SJSA1 (cell line): ENCODE data around the gene MYO1A. TPM values are rescaled to one million over a fixed set of nuclear protein-coding genes. Genes with fewer than 3 reads are reported as not detected.
"Not testable (repeated sequence)": the region's sequence is repeated elsewhere in the genome, so short reads cannot be mapped to it uniquely, and the experiment has no call there.

Source experiments
- DNase-seq, 2 experiments: peaks; one replicate each; pipeline ENCODE4 v3.0.0-alpha.2; 2015 to 2020; ENCODE audit warnings: low spot score in 2 of 2, low read depth in 1 of 2
- H3K27ac ChIP-seq: fragments of 250-450 bp; sonication (Bioruptor Pico); 2 replicates; pipeline ENCODE4 v1.5.1; 2020; ENCODE audit warnings: mild to moderate bottlenecking, moderate library complexity
- H3K27me3 ChIP-seq: fragments of 250-450 bp; sonication (Bioruptor Pico); replicated peaks from 2 replicates; pipeline ENCODE4 v1.5.1; 2020; ENCODE audit warnings: mild to moderate bottlenecking, moderate library complexity
- H3K36me3 ChIP-seq: fragments of 250-450 bp; sonication (Bioruptor Pico); 2 replicates; pipeline ENCODE4 v1.5.1; 2020; ENCODE audit warnings: mild to moderate bottlenecking
- H3K4me1 ChIP-seq: fragments of 250-450 bp; sonication (Bioruptor Pico); replicated peaks from 2 replicates; pipeline ENCODE4 v1.6.1; 2021; ENCODE audit warnings: mild to moderate bottlenecking
- H3K4me3 ChIP-seq: fragments of 250-450 bp; sonication (Bioruptor Pico); 2 replicates; pipeline ENCODE4 v1.5.1; 2020; ENCODE audit warnings: mild to moderate bottlenecking
- H3K9me3 ChIP-seq: fragments of 250-450 bp; sonication (Bioruptor Pico); replicated peaks from 2 replicates; pipeline ENCODE4 v1.5.1; 2020; ENCODE audit warnings: mild to moderate bottlenecking
- total RNA-seq: library from RNA; depleted of rRNA; stranded (reverse); fragments of >200 nt; shearing (Covaris generic); gene quantifications from 2 replicates; pipeline ENCODE4 v1.2.3, GENCODE V29; 2014; rRNA removed

MYO1A gene
- total RNA-seq, 1 experiment from 2014 or later: not detected

- H3K4me1 ChIP-seq, H3K9me3 ChIP-seq, H3K36me3 ChIP-seq, DNase-seq, H3K27me3 ChIP-seq, H3K4me3 ChIP-seq, H3K27ac ChIP-seq: not testable (repeated sequence)
These were observed 67.2 kb downstream of the MYO1A start for GRCh38 chr12:56982578-56983236.

- H3K27ac ChIP-seq: no peak overlapping the region
- no peaks in the 10 kb centered on the region for H3K36me3 ChIP-seq
- no peak overlapping the region for H3K4me3 ChIP-seq
- no peaks in the 10 kb centered on the region; the same call in 1 of the 2 replicates for H3K9me3 ChIP-seq
- no peak for DNase-seq
- H3K27me3 ChIP-seq: no peaks in the 10 kb centered on the region
- no peaks in the 10 kb centered on the region for H3K4me1 ChIP-seq
These were observed 68.9 kb downstream of the MYO1A start for GRCh38 chr12:56980941-56981530.

DNA sequence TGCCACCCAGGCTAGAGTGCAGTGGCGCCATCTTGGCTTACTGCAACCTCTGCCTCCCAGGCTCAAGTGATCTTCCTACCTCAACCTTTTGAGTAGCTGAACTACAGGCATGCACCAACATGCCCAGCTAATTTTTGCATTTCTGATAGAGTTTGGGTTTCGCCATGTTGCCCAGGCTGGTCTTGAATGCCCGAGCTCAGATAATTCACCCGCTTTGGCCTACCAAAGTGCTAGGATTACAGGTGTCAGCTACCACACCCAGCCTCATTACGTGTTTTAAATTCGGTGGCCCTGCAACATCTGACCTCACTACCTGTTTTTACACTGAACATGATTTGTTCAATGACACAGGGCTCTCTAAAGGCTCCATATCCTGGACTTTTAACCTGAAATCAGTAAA is 69.7 kb downstream of the MYO1A start:
- Histone ChIP-seq H3K27me3 (no peaks in the 10 kb centered on the region), H3K4me1 (no peaks in the 10 kb centered on the region), H3K9me3 (no peaks in the 10 kb centered on the region), H3K4me3 (no peak overlapping the region), H3K36me3 (no peaks in the 10 kb centered on the region), H3K27ac (no peak overlapping the region)
- DNase-seq: no peak

GRCh38 chr12:56979628-56980027 is 70.3 kb downstream of the MYO1A start:
- Histone ChIP-seq H3K4me1 (no peaks in the 10 kb centered on the region), H3K4me3 (no peak overlapping the region), H3K9me3 (no peaks in the 10 kb centered on the region), H3K36me3 (no peaks in the 10 kb centered on the region), H3K27ac (no peak overlapping the region), H3K27me3 (no peaks in the 10 kb centered on the region)
- DNase-seq: no peak

Other genes with a start within 250 kb of the MYO1A start
- not detected in 2 replicates for gene SDR9C7, start 115.7 kb downstream of the MYO1A start, total RNA-seq
- gene RDH16, start 92.5 kb downstream of the MYO1A start, total RNA-seq: 0.05 TPM in 1 of 2 replicates, not detected in the other
- gene ZBTB39, start 43.6 kb downstream of the MYO1A start, total RNA-seq: 4.5 and 4.7 TPM in 2 replicates
- gene TAC3, start 33.6 kb downstream of the MYO1A start, total RNA-seq: not detected in 2 replicates
- gene NEMP1, start 28.7 kb upstream of the MYO1A start, total RNA-seq: 31.5 and 40.3 TPM in 2 replicates
- gene NAB2, start 39.0 kb upstream of the MYO1A start, total RNA-seq: 21.6 and 22.2 TPM in 2 replicates
- 29.9 and 34.0 TPM in 2 replicates for gene STAT6, start 61.2 kb upstream of the MYO1A start, total RNA-seq
- 21.2 and 33.3 TPM in 2 replicates for gene LRP1, start 78.4 kb upstream of the MYO1A start, total RNA-seq
- gene LRP1-AS, start 97.5 kb upstream of the MYO1A start, total RNA-seq: not detected in 2 replicates
- 0.13 TPM in 1 of 2 replicates, not detected in the other for gene NXPH4, start 166.7 kb upstream of the MYO1A start, total RNA-seq
- 94.1 and 130 TPM in 2 replicates for gene SHMT2, start 179.6 kb upstream of the MYO1A start, total RNA-seq
- 0.68 TPM in 1 of 2 replicates, not detected in the other for gene STAC3, start 201.1 kb upstream of the MYO1A start, total RNA-seq